Adrenal gland (tissue), 12 donors: ENCODE results near the gene NFS1. TPM values are rescaled to one million over a fixed set of nuclear protein-coding genes. Genes with fewer than 3 reads are reported as not detected.
"Not testable (repeated sequence)": the region's sequence is repeated elsewhere in the genome, so short reads cannot be mapped to it uniquely, and the experiment has no call there.

Experiments
- DNase-seq, 7 donors: peaks; one replicate each; pipeline ENCODE4 v3.0.0-alpha.2; 2019 to 2020
- H3K27ac ChIP-seq, 5 donors: fragments of 200-600 bp; sonication (generic) in 4 of 5; 1 replicate in 3 of 5; 2 replicates in 2 of 5; pipeline versions ENCODE4 v1.5.1 to v1.8.0; 2016 to 2020; ENCODE audit warnings: mild to moderate bottlenecking in 1 of 5
- H3K27me3 ChIP-seq: fragments of 200-600 bp; 2 replicates; pipeline ENCODE4 v1.8.0; 2021
- H3K36me3 ChIP-seq, 2 donors: fragments of 200-600 bp; replicated peaks in 1 of 2; 1 replicate in 1 of 2; 2 replicates in 1 of 2; pipeline versions ENCODE4 v1.5.1 to v1.8.0; 2018 to 2022
- H3K4me1 ChIP-seq, 2 donors: fragments of 200-600 bp; replicated peaks in 1 of 2; 1 replicate in 1 of 2; 2 replicates in 1 of 2; pipeline versions ENCODE4 v1.5.1 to v1.8.0; 2018 to 2021
- H3K4me3 ChIP-seq, 4 donors: fragments of 200-600 bp; sonication (generic) in 3 of 4; one replicate each; pipeline ENCODE4 v1.5.1; 2016 to 2018
- H3K9me3 ChIP-seq, 3 donors: fragments of 200-600 bp; sonication (generic) in 1 of 3; replicated peaks in 1 of 3; 1 replicate in 2 of 3; 2 replicates in 1 of 3; pipeline versions ENCODE4 v1.5.1 to v1.8.0; 2016 to 2021
- CTCF ChIP-seq, 6 experiments: fragments of 450-650 bp in 4 of 6; fragments of 200-600 bp in 2 of 6; sonication (generic) in 1 of 6; IDR thresholded peaks; 1 replicate in 5 of 6; 2 replicates in 1 of 6; pipeline versions ENCODE4 v1.5.1 to v1.8.0; 2016 to 2021; ENCODE audit warnings: antibody characterized with exemption in 6 of 6, mild to moderate bottlenecking in 2 of 6, moderate library complexity in 1 of 6
- POLR2A ChIP-seq, 2 donors: fragments of 450-650 bp; IDR thresholded peaks; one replicate each; pipeline ENCODE4 v1.6.1; 2017; ENCODE audit warnings: antibody characterized with exemption in 2 of 2, mild to moderate bottlenecking in 2 of 2, moderate library complexity in 1 of 2
- WGBS, 4 donors: extraction: QIAGEN DNeasy Blood & Tissue Kit in 2 of 4; methylation state at CpG; one replicate each; pipeline versions ENCODE4 v1.1.5 to v1.1.7; 2013 to 2017; 5-methylcytosine and 5-hydroxymethylcytosine counted together
- intact Hi-C, 2 donors: fragments of 100-400 bp; cut with DNase I; formaldehyde crosslinking; loops; one replicate each; pipeline versions ENCODE4 v1.14.1 to v1.15.0; 2022 to 2023
- polyA plus RNA-seq, 3 donors: library from polyadenylated mRNA; stranded (reverse); fragments of 200-250 nt in 2 of 3; fragments of 350-450 nt in 1 of 3; fragmentation: Illumina TruSeq in 1 of 3; extraction: RNeasy Lipid Tissue Mini Kit (QIAGEN cat#74804) in 1 of 3; gene quantifications; one replicate each; pipeline ENCODE4 v1.2.3, GENCODE V29; 2013 to 2014
- total RNA-seq, 9 donors: library from RNA; depleted of rRNA in 4 of 9; stranded (reverse); fragments of >200 nt in 4 of 9; fragments of 120-200 nt in 1 of 9; fragmentation: NEBNext Ultra II Directional in 1 of 9; extraction: Animal tissue kit (Norgen Biotek cat#: 25700) in 1 of 9; gene quantifications; one replicate each; pipeline versions ENCODE4 v1.1.0 to v1.2.4, GENCODE V29; 2013 to 2023
- donor health status: healthy with polysubstance abuse.
- donor health status: Bipolar disorder and iron deficiency.
- donor health status: DM: yes; HTN: yes; CAD: no.
- donor health status: DM: no; HTN: no; CAD: no.
- donor health status: DM: no; HTN: no; CAD: no.
- donor health status: DM: yes; HTN: yes; CAD: no.

The NFS1 gene
- total and polyA plus RNA-seq, 12 donors, result 40.1 to 129 (median 104) TPM

DNA sequence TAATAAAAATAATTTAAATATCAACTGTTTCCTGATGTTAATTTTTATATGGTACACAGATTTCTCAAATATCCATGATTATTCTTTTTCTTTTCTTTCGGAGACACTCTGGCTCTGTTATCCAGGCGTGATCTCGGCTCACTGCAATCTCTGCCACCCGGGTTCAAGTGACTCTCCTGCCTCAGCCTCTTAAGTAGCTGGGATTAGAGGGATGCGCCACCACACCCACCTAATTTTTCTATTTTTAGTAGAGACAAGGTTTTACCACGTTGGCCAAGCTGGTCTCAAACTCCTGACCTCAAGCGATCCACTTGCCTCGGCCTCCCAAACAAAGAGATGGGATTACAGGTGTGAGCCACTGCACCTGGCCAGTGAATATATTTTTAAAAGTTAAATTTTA lies 20.6 kb upstream of the NFS1 start:
- WGBS, 4 donors, result 63 to 68% (median 66%) methylated on average over 8 of the region's 8 CpGs
- peaks cover 0 to 100% of the 10 kb centered on the region in 2 donors for H3K36me3 ChIP-seq

DNA sequence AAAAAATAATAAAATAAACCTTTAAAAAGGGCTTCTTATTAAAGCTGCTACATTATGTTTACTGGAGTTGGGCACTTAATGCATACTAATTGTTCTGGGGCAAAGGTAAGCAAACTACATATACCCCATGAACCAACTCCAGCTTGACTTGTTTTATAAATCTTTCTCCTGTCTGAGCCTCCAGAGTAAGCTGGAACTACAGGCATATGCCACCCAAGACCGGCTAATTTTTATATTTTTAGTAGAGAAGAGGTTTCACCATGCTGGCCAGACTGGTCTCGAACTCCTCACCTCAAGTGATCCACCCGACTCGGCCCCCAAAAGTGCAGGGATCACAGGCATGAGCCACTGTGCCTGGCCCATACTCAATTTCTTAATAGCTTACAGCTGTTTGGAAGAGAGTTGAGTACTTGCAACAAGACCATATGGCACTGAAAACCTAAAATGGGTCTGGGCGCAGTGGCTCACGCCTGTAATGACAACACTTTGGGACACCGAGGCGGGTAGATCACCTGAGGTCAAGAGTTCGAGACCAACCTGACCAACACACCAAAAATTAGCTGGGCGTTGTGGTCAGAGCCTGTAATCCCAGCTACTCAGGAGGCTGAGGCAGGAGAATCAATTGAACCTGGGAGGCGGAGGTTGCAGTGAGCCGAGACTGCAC lies 20.0 kb upstream of the NFS1 start:
- H3K4me3 ChIP-seq, result no peak overlapping the region
- intact Hi-C loops, result no loop called here
- H3K27me3 ChIP-seq, result no peaks in the 10 kb centered on the region
- H3K36me3 ChIP-seq, result peaks cover 0 to 100% of the 10 kb centered on the region in 2 donors
- WGBS, 4 donors, result 84 to 90% (median 86%) methylated on average over 12 of the region's 12 CpGs
- H3K4me1 ChIP-seq, result peaks cover 0 to 21% of the 10 kb centered on the region in 2 donors
- DNase-seq, result peak in 1 of 7 donors; percentile 55
- H3K27ac ChIP-seq, result no peak overlapping the region
- TF ChIP-seq CTCF (IDR thresholded peaks at IDR 0.05) (no peak), POLR2A (IDR thresholded peaks at IDR 0.05) (no peak)
- no peaks in the 10 kb centered on the region for H3K9me3 ChIP-seq

More for the DNA sequence above, 20.6 kb upstream of the NFS1 start:
- TF ChIP-seq POLR2A (IDR thresholded peaks at IDR 0.05) (no peak), CTCF (IDR thresholded peaks at IDR 0.05) (no peak)
- no peak for DNase-seq
- intact Hi-C loops, result loop anchor here (10.0 kb wide), 1 partner anchor 165 kb away; no protein-coding TSS in a partner anchor
- Histone ChIP-seq H3K4me3 (no peak overlapping the region), H3K27me3 (no peaks in the 10 kb centered on the region), H3K9me3 (no peaks in the 10 kb centered on the region), H3K27ac (no peak overlapping the region), H3K4me1 (peaks cover 0 to 21% of the 10 kb centered on the region in 2 donors)

DNA sequence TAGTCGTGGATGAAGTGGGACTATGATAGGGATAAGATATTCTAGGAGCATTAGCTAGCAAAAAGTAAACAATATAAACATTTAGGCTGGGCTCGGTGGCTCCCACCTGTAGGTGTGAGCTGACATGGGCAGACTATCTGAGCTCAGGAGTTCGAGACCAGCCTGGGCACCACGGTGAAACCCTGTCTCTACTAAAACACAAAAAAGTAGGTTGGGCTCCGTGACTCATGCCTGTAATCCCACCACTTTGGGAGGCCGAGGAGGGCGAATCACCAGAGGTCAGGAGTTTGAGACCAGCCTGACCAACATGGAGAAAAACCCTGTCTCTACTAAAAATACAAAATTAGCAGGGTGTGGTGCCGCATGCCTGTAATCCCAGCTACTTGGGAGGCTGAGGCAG lies 19.2 kb upstream of the NFS1 start:
- intact Hi-C loops, DNase-seq, H3K9me3 ChIP-seq, H3K27me3 ChIP-seq, H3K4me3 ChIP-seq, H3K27ac ChIP-seq: not testable (repeated sequence)
- Histone ChIP-seq H3K4me1 (peaks cover 0 to 16% of the 10 kb centered on the region in 2 donors), H3K36me3 (peaks cover 0 to 100% of the 10 kb centered on the region in 2 donors)
- WGBS, 4 donors, result 75 to 82% (median 79%) methylated on average over 8 of the region's 8 CpGs

GRCh38 chr20:35716330-35716729 lies 17.2 kb upstream of the NFS1 start:
- Histone ChIP-seq H3K4me1 (peaks cover 0 to 14% of the 10 kb centered on the region in 2 donors), H3K9me3 (no peaks in the 10 kb centered on the region), H3K27ac (no peak overlapping the region), H3K36me3 (peaks cover 0 to 98% of the 10 kb centered on the region in 2 donors), H3K27me3 (no peaks in the 10 kb centered on the region), H3K4me3 (no peak overlapping the region)
- no peak for DNase-seq
- TF ChIP-seq POLR2A (IDR thresholded peaks at IDR 0.05) (no peak), CTCF (IDR thresholded peaks at IDR 0.05) (no peak)
- intact Hi-C loops, result no loop called here
- WGBS, 4 donors, result 87 to 95% (median 93%) methylated on average over 4 of the region's 4 CpGs

DNA sequence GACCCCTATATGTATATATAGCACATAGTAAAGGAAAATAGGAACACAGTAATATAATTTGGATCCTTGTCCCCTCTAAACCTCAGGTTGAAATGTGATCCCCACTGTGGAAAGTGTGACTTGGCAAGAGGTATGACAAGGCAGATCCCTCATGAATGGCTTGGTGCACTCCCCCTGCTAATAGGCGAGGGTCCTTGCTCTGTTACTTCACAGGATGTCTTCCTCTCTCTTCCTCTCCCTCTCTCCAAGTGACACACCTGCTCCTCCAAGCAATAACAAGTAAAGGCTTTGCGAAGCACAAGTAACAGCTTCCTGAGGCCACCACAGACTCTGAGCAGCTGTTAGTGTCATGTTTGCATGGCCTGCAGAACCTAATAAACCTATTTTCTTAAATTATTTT lies 16.5 kb upstream of the NFS1 start:
- Histone ChIP-seq H3K36me3 (peaks cover 0 to 98% of the 10 kb centered on the region in 2 donors), H3K9me3 (no peaks in the 10 kb centered on the region), H3K27ac (no peak overlapping the region), H3K4me3 (no peak overlapping the region), H3K4me1 (peaks cover under 1 to 14% of the 10 kb centered on the region in 2 donors), H3K27me3 (no peaks in the 10 kb centered on the region)
- TF ChIP-seq POLR2A (IDR thresholded peaks at IDR 0.05), result no peak
- TF ChIP-seq CTCF (IDR thresholded peaks at IDR 0.05), result no peak
- intact Hi-C loops, result no loop called here
- WGBS, 4 donors, result 90 to 97% (median 95%) methylated on average over 2 of the region's 2 CpGs
- no peak for DNase-seq
